GM21619 (cell line): Measurements from ENCODE around the gene NAA20.

Experiments
- ATAC-seq: cut with Tn5 transposase; IDR thresholded peaks from one replicate; pipeline ENCODE4 v1.9.1; 2021; ENCODE audit not compliant: unreplicated experiment

Gene NAA20

GRCh38 chr20:20070871-20071726, 53.9 kb downstream of the NAA20 start:
- ATAC-seq = no peak

- no peak for ATAC-seq
These were observed 56.7 kb downstream of the NAA20 start for GRCh38 chr20:20073801-20074371.

GRCh38 chr20:20075032-20075431, 57.9 kb downstream of the NAA20 start:
- ATAC-seq = no peak

GRCh38 chr20:20076297-20077065, 59.3 kb downstream of the NAA20 start:
- ATAC-seq = no peak

GRCh38 chr20:20078041-20078440, 60.9 kb downstream of the NAA20 start:
- ATAC-seq = no peak

- no peak for ATAC-seq
These were observed 62.1 kb downstream of the NAA20 start for GRCh38 chr20:20079102-20079784.
